Stimulated activated CD4-positive, alpha-beta T cell treated with anti-CD3 and anti-CD28 coated beads, Interleukin-4, amount 100 ng/mL, for 1 hour (primary cell): Measurements from ENCODE around the gene CBARP.
"Not testable (repeated sequence)": the region's sequence is repeated elsewhere in the genome, so short reads cannot be mapped to it uniquely, and the experiment has no call there.

Experiments used
- DNase-seq: peaks from one replicate; pipeline ENCODE4 v3.0.0-alpha.2; 2020

Gene CBARP

DNA sequence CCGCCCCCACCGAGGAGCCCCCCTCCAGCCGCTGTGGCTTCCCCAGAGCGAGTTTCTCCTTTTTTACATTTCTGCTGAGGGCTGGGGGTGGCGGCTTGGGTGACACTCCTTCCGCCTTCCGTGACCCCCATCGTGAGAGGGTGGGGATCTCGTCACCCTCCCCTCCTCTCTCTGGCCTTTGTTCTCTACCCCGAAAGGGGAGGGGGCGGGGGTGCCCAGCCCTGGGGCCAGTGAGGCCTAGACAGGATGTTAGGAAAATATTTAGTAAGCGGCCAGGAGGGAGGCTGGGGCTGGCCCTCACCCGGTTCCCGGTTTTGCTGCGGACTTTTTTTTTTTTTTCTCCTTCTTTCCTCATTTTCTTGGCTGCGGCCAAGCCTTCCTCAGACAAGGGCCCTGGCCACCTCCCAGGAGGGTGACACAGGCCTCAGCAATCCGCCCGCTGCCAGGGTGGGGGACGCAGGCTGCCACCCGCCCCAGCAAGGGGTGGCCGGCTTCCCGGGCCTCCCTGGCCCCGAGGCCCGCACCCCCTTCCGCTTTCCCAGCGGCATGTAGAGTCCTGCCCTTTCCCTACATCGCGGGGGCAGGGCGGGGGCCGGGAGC is 14.5 kb upstream of the CBARP start:
- DNase-seq = peak; percentile 50

DNA sequence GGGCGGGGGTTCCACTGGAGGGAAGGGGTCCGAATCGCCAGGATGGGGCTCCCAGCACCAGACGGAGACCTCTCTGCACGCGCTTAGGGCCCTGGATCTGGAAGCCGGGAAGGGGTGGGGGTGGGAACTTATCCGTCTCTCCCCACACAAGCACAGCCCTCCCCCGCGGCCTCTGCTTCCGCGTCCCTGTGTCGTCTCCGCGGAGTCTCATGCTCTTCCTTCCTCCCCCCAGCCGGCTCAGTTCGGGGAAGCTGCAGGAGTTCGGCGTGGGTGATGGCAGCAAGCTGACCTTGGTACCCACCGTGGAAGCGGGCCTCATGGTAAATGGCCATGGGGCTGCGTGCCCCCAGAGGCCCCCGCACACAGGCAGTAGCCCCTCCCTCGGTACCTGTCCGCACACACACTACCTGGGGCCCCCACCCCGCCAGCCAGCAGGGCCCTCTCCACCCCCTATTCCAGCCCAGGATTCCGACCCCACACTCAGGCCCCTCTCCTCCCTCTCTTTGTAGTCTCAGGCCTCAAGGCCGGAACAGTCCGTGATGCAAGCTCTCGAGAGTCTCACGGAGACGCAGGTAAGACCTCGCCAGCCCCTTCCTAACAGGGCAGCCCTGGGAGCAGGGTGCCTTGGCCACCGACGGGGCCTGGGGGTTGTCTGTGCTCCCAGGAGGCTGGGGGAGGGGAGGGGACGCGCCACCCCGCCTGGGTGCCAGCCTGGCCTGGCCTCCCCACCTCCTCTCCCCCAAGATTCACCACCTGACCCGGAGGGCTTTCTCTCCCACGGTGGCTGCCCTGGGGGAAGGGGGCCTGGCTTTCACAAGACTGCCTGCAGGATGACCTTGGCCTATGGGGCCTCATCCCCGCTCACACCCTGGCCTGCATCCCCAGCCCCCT is 13.8 kb upstream of the CBARP start:
- peak; percentile 68 for DNase-seq

DNA sequence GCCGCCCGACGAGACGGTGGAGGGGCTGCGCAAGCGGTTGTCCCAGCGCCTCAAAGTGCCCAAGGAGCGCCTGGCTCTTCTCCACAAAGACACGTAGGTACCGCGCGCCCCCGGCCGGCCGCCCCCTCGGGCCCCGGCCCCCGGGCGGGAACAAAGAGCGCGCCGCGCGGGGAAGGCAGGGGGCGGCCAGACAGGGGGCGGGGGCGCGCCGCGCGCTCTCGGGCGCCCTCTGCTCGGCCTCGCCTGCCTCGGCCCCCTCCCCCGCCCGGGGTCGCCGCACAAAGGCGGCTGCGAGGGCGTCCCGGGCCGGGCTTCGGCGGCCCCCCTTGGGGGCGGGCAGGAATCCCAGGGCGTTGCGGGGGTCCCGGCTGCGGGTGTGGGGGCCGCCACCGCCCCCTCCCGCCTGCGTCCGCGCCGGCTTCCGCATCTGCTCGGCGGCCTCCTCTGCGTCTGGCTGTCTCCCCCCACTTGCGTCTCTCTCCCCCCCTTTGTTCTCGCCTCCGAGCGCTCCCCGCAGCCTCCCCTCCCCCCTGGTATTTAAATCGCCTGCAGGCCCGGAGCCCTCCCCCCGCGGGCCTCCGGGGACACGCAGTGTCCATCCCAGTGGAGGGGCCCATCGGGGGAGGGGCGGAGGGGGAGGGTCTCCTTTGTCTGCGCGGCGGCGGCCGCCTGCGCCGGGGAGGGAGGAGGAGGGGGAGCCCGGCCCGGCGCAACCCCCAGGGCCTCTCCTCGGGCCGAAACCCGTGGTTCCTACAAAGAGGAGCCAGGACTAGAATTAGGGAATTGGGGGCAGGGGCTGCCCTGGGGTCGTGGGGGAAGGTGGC is 12.8 kb upstream of the CBARP start:
- peak; percentile 50 for DNase-seq

DNA sequence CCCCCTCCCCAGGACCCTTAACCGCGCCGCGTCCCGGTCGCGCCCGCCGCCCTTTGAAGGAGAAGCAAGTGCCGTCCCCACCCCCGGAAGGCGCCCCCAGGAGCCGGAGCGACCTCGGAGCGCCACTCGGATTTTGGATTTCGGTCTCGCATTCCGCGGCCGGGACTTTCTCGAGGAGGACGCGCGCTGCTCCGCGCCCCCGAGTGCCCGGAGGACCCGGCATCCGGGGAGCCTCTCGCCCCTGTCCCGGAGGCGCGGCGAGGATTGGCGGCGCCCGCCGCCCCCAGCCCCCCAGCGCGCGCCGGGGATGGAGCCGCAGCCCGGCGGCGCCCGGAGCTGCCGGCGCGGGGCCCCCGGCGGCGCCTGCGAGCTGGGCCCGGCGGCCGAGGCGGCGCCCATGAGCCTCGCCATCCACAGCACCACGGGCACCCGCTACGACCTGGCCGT is 12.2 kb upstream of the CBARP start:
- DNase-seq = no peak

DNA sequence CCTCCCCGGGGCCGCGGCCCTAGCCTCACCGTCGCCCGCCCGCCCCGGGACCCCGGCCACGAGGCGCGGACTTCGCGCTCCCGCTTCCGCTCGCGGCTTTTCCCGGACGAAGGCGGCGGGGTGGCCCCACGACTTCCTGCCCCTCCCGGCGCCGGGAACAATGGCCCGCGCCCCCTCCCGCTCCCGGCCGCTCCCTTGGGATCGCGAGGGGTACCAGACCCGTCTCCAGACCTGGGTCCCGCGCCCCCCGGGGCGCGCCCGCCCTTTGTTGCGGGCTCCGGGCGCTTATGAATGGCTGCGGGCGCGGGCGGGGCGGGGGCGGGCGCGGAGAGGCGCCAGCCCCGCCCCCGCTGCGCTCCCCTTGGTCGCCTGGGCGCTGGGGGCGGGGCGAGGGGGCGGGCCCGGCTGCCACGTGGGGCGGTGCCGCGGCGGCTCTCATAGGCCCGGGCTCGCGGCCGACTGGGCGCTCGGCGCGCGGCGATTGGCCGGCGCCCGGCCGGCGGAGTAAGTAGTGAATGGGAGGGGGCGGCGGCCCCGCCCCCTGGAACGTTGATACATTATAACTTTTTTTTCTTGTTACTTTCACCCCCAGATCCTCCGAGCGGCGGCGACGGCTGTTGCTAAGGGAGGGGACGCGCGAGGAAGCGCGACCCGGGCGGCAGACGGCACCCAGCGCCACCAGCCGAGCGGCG is 11.6 kb upstream of the CBARP start:
- peak; percentile 93 for DNase-seq

DNA sequence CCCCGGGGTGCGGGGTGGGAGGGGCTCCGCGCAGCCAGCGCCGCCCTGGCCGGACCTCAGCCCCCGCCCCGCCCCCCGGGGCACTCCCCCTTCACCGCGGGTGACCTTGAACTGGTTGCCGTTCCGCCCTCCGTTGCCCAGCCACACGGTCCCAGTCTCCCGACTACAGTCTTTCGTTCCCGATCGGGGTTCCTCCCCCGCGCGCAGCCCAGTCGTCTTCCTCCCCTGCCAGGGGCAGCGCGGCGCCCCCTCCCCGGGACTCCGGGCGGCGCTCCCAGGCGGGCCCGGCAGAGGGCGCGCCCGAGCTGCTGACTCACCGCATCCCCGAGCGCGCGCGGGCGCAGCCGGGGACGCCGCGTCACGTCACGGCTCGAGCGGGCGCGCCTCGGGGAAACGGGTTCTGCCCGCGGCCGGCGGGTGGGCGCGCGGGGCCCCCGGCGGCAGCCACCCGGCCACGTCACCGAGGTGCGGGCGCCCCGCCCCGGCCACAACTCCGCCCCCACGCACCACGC is 11.0 kb upstream of the CBARP start:
- DNase-seq = peak; percentile 84

DNA sequence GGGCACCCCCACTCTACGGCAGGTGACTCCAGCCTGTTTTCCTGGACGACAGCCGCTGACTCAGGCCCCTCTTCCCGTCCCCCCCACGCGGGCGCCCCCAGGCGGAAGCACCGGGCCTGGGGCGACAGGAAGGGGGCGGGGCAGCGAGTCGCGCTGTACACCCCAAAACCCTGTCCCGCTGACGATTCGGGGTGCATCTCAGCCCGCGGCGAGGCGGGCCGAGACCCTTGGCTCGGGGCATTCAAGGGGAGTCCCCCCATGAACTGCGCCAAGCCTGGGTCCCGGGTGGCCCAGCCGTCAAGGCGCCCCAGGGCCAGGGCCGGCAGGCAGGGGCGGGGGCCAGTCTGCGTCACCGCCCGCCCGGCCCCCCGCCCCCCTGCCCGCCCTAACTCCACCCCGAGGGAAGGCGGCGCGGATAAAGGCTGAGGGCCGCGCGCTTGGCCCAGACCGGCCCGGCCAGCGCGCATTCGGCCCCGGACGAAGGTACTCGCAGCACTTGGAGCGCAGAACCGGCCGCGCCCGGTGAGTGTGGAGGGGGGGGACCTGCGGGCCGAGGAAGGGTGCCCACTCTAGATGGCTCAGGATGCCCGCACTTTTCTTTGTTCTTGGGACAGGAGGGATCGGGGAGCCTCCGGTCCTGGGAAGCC is 10.5 kb upstream of the CBARP start, which contains the start of gene MIDN:
Gene MIDN, plus strand, starts transcription at position 445 of the 647 bp plus-strand sequence. CDS start 1,714 bp downstream, outside the sequence.
- peak; percentile 62 for DNase-seq

DNA sequence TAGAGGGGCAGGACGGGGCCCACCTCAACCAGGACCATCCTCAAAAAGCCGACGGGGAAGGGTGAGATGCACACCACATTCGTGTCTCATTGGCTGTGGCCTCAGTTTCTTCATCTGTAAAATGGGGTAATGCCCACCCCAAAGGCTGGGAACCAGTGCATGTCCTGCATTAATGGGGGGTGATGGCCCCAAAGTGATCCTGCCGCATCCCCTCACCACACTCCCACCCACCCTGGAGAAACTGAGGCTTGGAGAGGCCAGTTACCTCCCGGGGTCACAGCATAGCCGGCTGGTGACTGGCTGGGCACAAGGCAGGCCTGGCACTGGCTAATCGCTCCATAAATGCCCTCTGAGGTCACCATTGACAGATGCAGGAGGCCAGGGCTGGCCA is 9.9 kb upstream of the CBARP start:
- DNase-seq = no peak

DNA sequence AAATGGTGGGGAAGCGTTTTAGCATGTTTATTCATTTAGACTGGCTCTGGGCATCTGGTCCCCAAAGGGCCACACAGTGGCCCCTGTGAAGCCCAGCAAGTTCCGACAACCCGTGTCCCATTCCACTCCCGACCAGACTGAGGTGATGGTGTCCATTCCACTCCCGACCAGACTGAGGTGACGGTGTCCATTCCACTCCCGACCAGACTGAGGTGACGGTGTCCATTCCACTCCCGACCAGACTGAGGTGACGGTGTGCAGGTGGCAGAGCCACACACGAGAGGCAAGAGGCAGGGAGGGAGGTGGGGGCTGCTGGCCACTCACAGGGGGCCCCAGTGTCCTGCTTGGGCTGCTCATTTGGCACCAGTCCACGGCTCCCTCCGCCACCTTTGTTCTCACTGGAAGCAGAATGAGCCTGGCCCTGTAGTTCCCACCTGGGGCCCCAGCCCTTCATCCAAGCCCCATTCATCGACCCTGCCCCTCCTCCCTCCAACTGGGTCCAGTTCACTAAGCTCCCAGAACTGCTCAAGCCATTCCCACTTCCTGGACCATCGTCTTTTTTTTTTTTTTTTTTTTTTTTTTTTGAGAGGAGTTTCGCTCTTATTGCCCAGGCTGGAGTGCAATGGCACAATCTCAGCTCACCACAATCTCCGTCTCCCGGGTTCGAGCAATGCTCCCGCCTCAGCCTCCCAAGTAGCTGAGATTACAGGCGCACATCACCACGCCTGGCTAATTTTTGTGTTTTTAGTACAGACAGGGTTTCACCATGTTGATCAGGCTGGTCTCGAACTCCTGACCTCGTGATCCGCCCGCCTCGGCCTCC is 8.7 kb upstream of the CBARP start:
- DNase-seq = not testable (repeated sequence)

DNA sequence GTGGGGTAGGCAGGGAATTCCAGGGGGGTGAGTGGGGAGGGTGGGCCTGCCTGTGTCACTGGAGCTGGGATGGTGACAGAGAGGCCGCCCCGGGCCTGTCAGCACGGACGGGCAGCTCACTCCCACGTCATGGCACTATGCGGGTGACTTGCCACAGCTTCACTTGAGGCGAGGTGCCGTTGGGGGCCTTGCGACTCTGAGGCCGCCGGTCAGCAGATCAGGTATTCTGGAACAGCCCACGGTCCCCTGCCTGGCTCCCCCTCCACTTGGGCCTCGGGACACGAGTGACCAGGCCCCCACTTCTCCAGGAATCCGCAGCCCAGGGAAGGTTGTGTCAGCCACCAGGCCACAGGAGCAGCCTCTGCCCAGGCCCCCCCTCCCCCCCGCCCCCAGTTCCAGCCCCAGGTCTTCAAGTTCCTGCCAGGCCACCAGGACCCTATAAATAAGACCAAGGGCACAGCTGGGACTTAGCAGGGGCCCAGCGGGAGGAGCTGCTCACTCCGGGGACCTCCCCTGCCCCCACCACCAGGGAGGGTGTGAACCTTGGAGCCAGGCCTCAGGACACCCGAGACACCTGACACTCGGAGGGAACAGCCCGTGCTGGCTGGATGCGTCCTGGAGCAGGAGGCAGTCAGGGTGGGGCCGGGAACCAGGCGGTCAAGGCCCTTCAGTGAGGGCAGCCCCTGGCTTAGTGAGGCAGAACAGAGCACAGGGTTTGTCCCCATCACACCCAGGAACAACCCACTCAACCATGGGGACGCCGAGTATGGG is 7.9 kb upstream of the CBARP start:
- DNase-seq = no peak

DNA sequence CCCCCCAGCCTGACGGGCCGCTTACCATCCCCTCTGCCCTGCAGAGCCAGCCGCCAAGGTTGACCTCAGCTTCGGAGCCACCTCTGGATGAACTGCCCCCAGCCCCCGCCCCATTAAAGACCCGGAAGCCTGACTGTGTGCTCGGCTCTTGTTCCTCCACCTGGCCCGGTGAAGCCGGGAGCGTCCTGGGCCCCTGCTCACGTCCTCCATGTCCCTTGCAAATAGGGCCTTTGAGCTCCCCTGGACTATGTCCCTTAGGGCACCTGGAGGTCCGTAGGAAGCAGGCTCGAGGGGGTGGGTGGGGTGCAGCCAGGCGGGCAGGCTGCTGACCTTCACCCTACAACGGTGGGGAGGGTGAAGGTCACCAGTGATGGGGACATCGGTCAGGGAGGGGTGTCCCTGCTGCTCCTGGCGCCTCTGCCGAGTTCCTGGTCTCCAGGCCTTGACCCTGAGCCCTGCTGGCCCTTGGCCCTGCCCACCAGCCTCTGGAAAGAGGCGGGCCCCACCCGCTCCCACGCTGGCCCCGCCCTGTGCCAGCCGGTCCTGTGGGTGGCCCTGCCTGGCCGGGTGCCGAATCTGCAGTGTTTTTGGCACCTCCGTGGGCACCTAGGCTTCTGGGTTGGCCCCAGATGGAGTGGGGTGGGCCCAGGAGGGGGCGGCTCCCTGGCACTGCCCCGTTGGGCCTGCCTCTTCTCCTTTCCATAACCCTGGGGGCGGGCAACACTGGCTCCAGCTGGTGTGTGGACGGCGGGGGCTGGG is 7.1 kb upstream of the CBARP start:
- DNase-seq = no peak

DNA sequence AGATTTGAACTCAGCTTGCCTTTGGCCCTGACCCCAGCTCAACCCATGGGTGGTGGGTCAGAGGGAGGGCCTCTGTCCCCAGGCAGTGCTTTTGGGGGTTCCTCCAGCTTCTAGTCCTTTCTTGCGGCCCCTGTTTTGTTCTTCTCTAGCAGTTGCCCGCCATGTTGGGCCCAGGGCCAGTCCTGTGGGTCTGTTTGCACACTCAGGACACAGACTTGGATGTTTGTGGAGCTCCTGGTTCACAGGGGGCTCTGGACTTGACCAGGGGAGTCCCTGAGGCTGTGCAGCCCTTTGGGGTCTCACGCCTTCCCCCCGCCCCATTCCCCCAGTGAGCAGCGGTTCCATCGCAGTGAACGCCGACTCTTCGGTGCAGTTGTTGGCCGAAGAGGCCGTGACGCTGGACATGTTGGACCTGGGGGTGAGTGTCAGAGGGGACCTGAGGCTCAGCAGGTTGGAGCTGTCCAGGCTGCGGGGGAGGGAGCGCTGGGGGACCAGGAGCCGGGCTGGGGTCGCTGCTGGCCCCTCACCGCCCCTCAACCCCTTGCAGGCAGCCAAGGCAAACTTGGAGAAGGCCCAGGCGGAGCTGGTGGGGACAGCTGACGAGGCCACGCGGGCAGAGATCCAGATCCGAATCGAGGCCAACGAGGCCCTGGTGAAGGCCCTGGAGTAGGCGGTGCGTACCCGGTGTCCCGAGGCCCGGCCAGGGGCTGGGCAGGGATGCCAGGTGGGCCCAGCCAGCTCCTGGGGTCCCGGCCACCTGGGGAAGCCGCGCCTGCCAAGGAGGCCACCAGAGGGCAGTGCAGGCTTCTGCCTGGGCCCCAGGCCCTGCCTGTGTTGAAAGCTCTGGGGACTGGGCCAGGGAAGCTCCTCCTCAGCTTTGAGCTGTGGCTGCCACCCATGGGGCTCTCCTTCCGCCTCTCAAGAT is 6.2 kb upstream of the CBARP start:
- peak; percentile 87 for DNase-seq

DNA sequence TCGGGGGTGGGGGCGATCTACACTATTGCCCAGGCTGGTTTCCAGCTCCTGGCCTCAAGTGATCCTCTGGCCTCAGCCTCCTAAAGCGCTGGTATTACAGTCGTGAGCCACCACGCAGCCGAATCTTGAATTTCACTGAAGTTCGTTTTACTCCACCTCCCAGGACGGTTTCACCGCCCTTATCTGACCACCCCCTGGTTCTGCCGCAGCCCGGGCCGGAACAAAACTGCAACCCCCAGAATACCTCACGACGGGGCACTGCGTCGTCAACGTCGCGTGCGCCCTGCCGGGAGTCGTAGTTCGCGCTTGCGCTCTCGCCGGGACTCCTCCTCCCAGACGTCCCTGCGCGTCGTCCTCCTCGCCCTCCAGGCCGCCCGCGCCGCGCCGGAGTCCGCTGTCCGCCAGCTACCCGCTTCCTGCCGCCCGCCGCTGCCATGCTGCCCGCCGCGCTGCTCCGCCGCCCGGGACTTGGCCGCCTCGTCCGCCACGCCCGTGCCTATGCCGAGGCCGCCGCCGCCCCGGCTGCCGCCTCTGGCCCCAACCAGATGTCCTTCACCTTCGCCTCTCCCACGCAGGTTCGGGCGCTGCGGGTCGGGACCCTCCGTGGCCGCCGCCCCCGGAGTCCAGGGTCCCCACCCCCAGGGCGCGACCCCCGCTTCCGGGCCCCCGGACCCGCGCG is 3.8 kb upstream of the CBARP start, which contains the start of gene ATP5F1D:
Gene ATP5F1D, plus strand, starts transcription at position 335 of the 679 bp plus-strand sequence. Its CDS starts 100 bp downstream, at position 435.
- DNase-seq = peak; percentile 93

DNA sequence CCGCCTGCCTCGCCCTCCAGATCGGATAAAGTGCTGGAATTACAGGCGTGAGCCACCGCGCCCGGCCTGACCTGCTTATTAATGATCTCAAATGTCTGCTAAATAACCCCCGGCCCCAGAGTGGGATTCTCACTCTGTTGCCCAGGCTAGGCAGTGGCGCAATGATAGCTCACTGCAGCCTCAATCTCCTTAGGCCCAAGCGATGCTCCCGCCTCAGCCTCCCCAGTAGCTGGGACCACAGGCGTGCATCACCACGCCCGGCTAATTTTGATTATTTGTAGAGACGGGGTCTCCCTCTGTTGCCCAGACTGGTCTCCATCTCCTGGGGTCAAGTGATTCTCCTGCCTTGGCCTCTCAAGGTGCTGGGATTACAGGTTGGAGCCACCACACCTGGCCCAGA is 3.1 kb upstream of the CBARP start:
- DNase-seq = no peak

DNA sequence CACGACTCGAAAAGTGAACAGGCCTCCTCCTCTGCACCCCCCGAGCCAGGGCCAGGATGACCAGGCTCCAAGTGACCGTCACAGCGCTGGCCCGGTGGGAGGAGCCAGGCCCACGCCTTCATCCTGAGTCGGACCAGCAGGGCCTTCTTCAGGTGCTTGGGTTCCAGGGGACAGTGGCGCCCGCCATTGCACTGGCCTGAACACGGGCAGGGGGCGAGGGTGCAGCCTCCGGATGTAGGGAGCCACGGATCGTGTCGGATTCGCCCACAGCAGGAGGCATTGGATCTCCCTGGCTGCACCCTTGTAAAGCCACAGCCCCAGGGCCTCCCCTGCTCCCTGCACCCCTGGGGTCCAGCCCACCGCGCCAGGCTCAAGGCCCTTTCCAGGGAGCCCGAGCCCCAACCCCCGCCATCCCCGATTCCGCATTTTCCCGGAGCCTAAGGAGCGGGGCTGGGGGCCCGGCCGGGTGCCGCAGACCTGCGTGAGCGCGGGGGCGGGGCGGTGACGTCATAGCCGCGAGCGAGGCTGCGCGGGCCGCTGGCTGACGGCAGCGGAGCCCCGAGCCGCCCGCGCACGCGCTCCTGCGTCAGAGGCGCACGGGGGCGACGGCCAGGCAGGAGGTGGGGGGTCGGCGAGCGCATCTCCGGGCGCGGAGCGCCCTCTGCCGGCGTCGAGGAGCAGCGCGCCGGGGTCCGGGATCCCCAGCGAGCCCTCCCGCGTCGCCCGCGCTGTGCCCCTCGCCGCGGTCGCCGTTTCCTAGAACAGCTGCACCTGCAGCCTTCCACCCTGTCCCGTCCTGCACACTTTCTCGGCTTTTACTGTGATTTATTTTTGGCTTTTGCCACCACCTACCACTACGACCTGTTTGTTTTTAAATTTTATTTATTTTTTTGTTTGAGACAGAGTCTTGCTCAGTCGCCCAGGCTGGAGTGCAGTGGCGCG is 2.3 kb upstream of the CBARP start:
- peak; percentile 93 for DNase-seq

DNA sequence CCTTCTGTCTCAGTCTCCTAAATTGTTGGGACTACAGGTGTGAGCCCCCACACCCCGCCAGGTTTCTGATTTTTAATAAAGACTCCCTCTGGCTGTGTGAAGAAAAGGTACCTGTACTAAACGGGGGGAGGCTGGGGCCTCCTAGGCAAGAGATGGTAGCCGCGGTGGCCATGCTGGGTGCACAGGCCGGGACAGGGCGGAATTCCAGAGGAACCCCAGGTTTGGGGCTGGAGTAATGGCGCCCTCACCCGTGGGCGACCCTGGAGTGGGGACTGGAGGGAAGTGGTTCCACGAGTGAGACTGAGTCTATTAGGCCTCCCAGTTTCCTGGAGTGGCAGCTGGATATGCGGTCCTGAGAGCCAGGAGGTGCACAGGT is 1.6 kb upstream of the CBARP start:
- no peak for DNase-seq
